Mesendoderm (in vitro differentiated cells): ENCODE data around the gene VAT1.
A peak's percentile ranks its signal among the peaks of the same experiment; 100 is the strongest.

ENCODE experiments used
- DNase-seq: peaks from one replicate; pipeline ENCODE4 v3.0.0; 2013
- H2AK5ac ChIP-seq: 2 replicates; pipeline ENCODE4 v1.6.1; 2013; ENCODE audit warnings: low read length, inconsistent platforms
- H2BK120ac ChIP-seq: 2 replicates; pipeline ENCODE4 v1.6.1; 2013; ENCODE audit warnings: low read depth, mild to moderate bottlenecking, low read length, moderate library complexity, mixed read lengths
- H2BK15ac ChIP-seq: replicated peaks from 2 replicates; pipeline ENCODE4 v1.6.1; 2013; ENCODE audit warnings: low read depth, mild to moderate bottlenecking, moderate library complexity
- H2BK5ac ChIP-seq: 2 replicates; pipeline ENCODE4 v1.6.1; 2013; ENCODE audit warnings: low read length, inconsistent platforms
- H3K18ac ChIP-seq: 2 replicates; pipeline ENCODE4 v1.6.1; 2013; ENCODE audit warnings: mild to moderate bottlenecking, low read length, mixed read lengths
- H3K23ac ChIP-seq: one replicate; pipeline ENCODE4 v1.6.1; 2013; ENCODE audit warnings: low read length
- H3K27ac ChIP-seq: 2 replicates; pipeline ENCODE4 v1.5.1; 2013; ENCODE audit warnings: low read depth, mild to moderate bottlenecking, inconsistent platforms, low read length, moderate library complexity
- H3K27me3 ChIP-seq: 2 replicates; pipeline ENCODE4 v1.6.1; 2013; ENCODE audit warnings: low read length, control low read depth, mild to moderate bottlenecking, inconsistent platforms; ENCODE audit not compliant: insufficient read depth, poor library complexity
- H3K36me3 ChIP-seq: 2 replicates; pipeline ENCODE4 v1.6.1; 2013; ENCODE audit warnings: low read length, inconsistent platforms; ENCODE audit not compliant: control insufficient read depth, insufficient read depth
- H3K4ac ChIP-seq: one replicate; pipeline ENCODE4 v1.6.1; 2013; ENCODE audit warnings: low read depth, mild to moderate bottlenecking, low read length, moderate library complexity
- H3K4me1 ChIP-seq: 2 replicates; pipeline ENCODE4 v1.6.1; 2013; ENCODE audit warnings: low read depth, low read length, inconsistent platforms; ENCODE audit not compliant: control insufficient read depth
- H3K4me2 ChIP-seq: 2 replicates; pipeline ENCODE4 v1.6.1; 2013; ENCODE audit warnings: low read length
- H3K4me3 ChIP-seq: 2 replicates; pipeline ENCODE4 v1.5.1; 2013; ENCODE audit warnings: mild to moderate bottlenecking, low read length
- H3K56ac ChIP-seq: one replicate; pipeline ENCODE4 v1.6.1; 2013; ENCODE audit warnings: low read length
- H3K79me1 ChIP-seq: 2 replicates; pipeline ENCODE4 v1.6.1; 2013; ENCODE audit warnings: low read length, inconsistent platforms
- H3K79me2 ChIP-seq: 2 replicates; pipeline ENCODE4 v1.6.1; 2013; ENCODE audit warnings: mild to moderate bottlenecking, low read length; ENCODE audit not compliant: control insufficient read depth, insufficient read depth
- H3K9ac ChIP-seq: 2 replicates; pipeline ENCODE4 v1.6.1; 2013; ENCODE audit warnings: low read length, inconsistent platforms
- H4K5ac ChIP-seq: one replicate; pipeline ENCODE4 v1.6.1; 2013; ENCODE audit warnings: low read length
- H4K8ac ChIP-seq: one replicate; pipeline ENCODE4 v1.6.1; 2013; ENCODE audit warnings: low read depth, mild to moderate bottlenecking, control low read depth, low read length, moderate library complexity
- WGBS: extraction: QIAGEN DNeasy Blood & Tissue Kit; methylation state at CpG from one replicate; pipeline ENCODE4 v1.1.7; 2013; ENCODE audit warnings: low lambda C conversion rate, missing lambda C conversion rate; ENCODE audit not compliant: insufficient coverage; ENCODE audit errors: extremely low coverage; 5-methylcytosine and 5-hydroxymethylcytosine counted together

VAT1 gene

GRCh38 chr17:43019418-43019817 is 2.8 kb downstream of the VAT1 start:
- Histone ChIP-seq H3K4me2 (no peak overlapping the region), H3K4me1 (peaks cover 9% of the 10 kb centered on the region), H2BK15ac (no peak overlapping the region), H2BK120ac (no peak overlapping the region), H2AK5ac (no peak overlapping the region), H3K36me3 (peaks cover 5% of the 10 kb centered on the region), H3K79me2 (peaks cover 24% of the 10 kb centered on the region), H3K27ac (no peak overlapping the region), H3K23ac (no peak overlapping the region), H2BK5ac (no peak overlapping the region), H3K56ac (peak overlapping the region; percentile 85), H3K79me1 (peaks cover 15% of the 10 kb centered on the region), H3K4me3 (no peak overlapping the region), H4K5ac (no peak overlapping the region), H3K9ac (peak overlapping the region; percentile 72), H3K18ac (no peak overlapping the region), H3K4ac (no peak overlapping the region), H3K27me3 (no peaks in the 10 kb centered on the region), H4K8ac (no peak overlapping the region)
- no peak for DNase-seq
- no CpG with 5 or more reads among the region's 7 CpGs for WGBS

GRCh38 chr17:43018932-43019331 is 3.3 kb downstream of the VAT1 start:
- no peak overlapping the region for H3K4ac ChIP-seq
- no peak overlapping the region for H2BK120ac ChIP-seq
- H3K27me3 ChIP-seq: no peaks in the 10 kb centered on the region
- no peak overlapping the region for H2BK5ac ChIP-seq
- WGBS: no CpG with 5 or more reads among the region's 4 CpGs
- H2BK15ac ChIP-seq: no peak overlapping the region
- H3K4me3 ChIP-seq: no peak overlapping the region
- H3K36me3 ChIP-seq: peaks cover 5% of the 10 kb centered on the region
- H4K8ac ChIP-seq: no peak overlapping the region
- H3K79me2 ChIP-seq: peaks cover 24% of the 10 kb centered on the region
- no peak overlapping the region for H3K4me2 ChIP-seq
- no peak overlapping the region for H3K18ac ChIP-seq
- no peak overlapping the region for H3K56ac ChIP-seq
- no peak for DNase-seq
- no peak overlapping the region for H3K9ac ChIP-seq
- peaks cover 9% of the 10 kb centered on the region for H3K4me1 ChIP-seq
- H2AK5ac ChIP-seq: no peak overlapping the region
- H3K23ac ChIP-seq: no peak overlapping the region
- peaks cover 15% of the 10 kb centered on the region for H3K79me1 ChIP-seq
- no peak overlapping the region for H4K5ac ChIP-seq
- no peak overlapping the region for H3K27ac ChIP-seq

GRCh38 chr17:43018008-43018853 is 4.0 kb downstream of the VAT1 start:
- H3K23ac ChIP-seq: no peak overlapping the region
- no peak overlapping the region for H4K8ac ChIP-seq
- no peak overlapping the region for H3K4me3 ChIP-seq
- H3K27me3 ChIP-seq: no peaks in the 10 kb centered on the region
- no peak overlapping the region for H3K18ac ChIP-seq
- no peak overlapping the region for H3K9ac ChIP-seq
- H3K79me1 ChIP-seq: peaks cover 15% of the 10 kb centered on the region
- WGBS: no CpG with 5 or more reads among the region's 19 CpGs
- no peak overlapping the region for H2BK15ac ChIP-seq
- H3K56ac ChIP-seq: no peak overlapping the region
- no peak overlapping the region for H2BK120ac ChIP-seq
- no peak overlapping the region for H3K4me2 ChIP-seq
- H2AK5ac ChIP-seq: no peak overlapping the region
- no peak overlapping the region for H4K5ac ChIP-seq
- peak; percentile 93 for DNase-seq
- peaks cover 24% of the 10 kb centered on the region for H3K79me2 ChIP-seq
- no peak overlapping the region for H2BK5ac ChIP-seq
- H3K27ac ChIP-seq: no peak overlapping the region
- peaks cover 5% of the 10 kb centered on the region for H3K36me3 ChIP-seq
- H3K4ac ChIP-seq: no peak overlapping the region
- H3K4me1 ChIP-seq: peaks cover 9% of the 10 kb centered on the region

- Histone ChIP-seq H2AK5ac (no peak overlapping the region), H3K27me3 (no peaks in the 10 kb centered on the region), H4K5ac (no peak overlapping the region), H3K9ac (no peak overlapping the region), H3K27ac (no peak overlapping the region), H3K4me2 (no peak overlapping the region), H2BK120ac (no peak overlapping the region), H3K79me1 (peaks cover 15% of the 10 kb centered on the region), H3K79me2 (peaks cover 21% of the 10 kb centered on the region), H3K4ac (no peak overlapping the region), H3K23ac (no peak overlapping the region), H4K8ac (no peak overlapping the region), H3K4me1 (peaks cover 9% of the 10 kb centered on the region), H3K56ac (no peak overlapping the region), H2BK5ac (no peak overlapping the region), H3K4me3 (no peak overlapping the region), H2BK15ac (no peak overlapping the region), H3K36me3 (peaks cover 5% of the 10 kb centered on the region), H3K18ac (no peak overlapping the region)
- no peak for DNase-seq
- no CpG with 5 or more reads among the region's 7 CpGs for WGBS
These were observed 6.0 kb downstream of the VAT1 start for GRCh38 chr17:43016216-43016615.

GRCh38 chr17:43015579-43015978 is 6.6 kb downstream of the VAT1 start:
- H3K56ac ChIP-seq: peak overlapping the region; percentile 1
- H4K5ac ChIP-seq: no peak overlapping the region
- H3K9ac ChIP-seq: no peak overlapping the region
- H2BK120ac ChIP-seq: no peak overlapping the region
- H3K27me3 ChIP-seq: no peaks in the 10 kb centered on the region
- no peak overlapping the region for H4K8ac ChIP-seq
- no peak overlapping the region for H2AK5ac ChIP-seq
- H2BK15ac ChIP-seq: no peak overlapping the region
- H3K4me2 ChIP-seq: no peak overlapping the region
- no peak overlapping the region for H3K4me3 ChIP-seq
- no peak overlapping the region for H2BK5ac ChIP-seq
- peaks cover 5% of the 10 kb centered on the region for H3K36me3 ChIP-seq
- DNase-seq: no peak
- no peak overlapping the region for H3K27ac ChIP-seq
- H3K4me1 ChIP-seq: peaks cover 9% of the 10 kb centered on the region
- H3K4ac ChIP-seq: no peak overlapping the region
- WGBS: no CpG with 5 or more reads among the region's 9 CpGs
- no peak overlapping the region for H3K23ac ChIP-seq
- peaks cover 15% of the 10 kb centered on the region for H3K79me1 ChIP-seq
- no peak overlapping the region for H3K18ac ChIP-seq
- H3K79me2 ChIP-seq: peaks cover 18% of the 10 kb centered on the region
